ENCODE results near the gene FADS3. TPM values are rescaled to one million over a fixed set of nuclear protein-coding genes. Genes with fewer than 3 reads are reported as not detected.

The FADS3 gene
- total RNA-seq, 4 donors from 2014 or later: 12.7 to 24.7 (median 17.9) TPM

DNA sequence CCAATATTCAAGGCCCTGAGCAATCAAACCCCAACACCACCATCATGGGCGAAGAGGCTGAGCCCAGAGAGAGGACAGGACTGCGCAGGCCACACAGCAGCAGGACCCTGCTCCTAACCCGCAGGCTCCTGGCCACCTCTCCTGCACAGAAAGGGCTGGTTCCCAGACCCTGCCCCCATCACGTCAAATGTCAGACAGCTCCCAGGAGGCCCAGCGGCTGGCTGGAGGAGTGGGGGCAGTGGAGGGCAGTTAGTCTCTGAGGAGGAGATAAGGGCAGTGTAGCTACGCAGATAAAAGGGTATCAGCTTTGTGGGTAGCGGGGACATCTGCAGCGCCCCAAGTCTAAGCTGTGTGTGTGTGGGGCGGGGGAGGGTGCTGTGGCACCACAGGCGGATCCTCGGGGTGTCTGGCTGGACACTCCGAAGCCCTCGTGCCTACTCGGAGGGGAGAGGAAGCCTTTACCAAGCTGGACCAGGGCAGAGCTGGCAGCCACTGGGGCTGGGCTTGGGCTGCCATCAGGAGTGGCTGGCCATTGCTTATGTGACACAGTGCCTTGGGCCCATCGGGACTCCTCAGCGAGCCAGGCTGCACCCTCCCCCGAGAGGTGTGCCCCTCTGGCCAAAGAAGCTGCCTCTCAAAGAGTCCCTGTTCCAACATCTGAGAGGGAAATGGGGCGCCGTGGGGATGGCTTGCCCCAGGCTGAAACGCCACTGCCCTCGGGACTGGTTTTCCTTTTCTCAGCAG lies 21.5 kb downstream of the FADS3 start:
- H3K27me3 ChIP-seq: peaks cover 5% of the 10 kb centered on the region
- no peak overlapping the region for H3K4me3 ChIP-seq
- peaks cover 26% of the 10 kb centered on the region for H3K4me1 ChIP-seq
- H3K36me3 ChIP-seq: no peaks in the 10 kb centered on the region
- TF ChIP-seq, protein P1, sequence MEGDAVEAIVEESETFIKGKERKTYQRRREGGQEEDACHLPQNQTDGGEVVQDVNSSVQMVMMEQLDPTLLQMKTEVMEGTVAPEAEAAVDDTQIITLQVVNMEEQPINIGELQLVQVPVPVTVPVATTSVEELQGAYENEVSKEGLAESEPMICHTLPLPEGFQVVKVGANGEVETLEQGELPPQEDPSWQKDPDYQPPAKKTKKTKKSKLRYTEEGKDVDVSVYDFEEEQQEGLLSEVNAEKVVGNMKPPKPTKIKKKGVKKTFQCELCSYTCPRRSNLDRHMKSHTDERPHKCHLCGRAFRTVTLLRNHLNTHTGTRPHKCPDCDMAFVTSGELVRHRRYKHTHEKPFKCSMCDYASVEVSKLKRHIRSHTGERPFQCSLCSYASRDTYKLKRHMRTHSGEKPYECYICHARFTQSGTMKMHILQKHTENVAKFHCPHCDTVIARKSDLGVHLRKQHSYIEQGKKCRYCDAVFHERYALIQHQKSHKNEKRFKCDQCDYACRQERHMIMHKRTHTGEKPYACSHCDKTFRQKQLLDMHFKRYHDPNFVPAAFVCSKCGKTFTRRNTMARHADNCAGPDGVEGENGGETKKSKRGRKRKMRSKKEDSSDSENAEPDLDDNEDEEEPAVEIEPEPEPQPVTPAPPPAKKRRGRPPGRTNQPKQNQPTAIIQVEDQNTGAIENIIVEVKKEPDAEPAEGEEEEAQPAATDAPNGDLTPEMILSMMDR (IDR thresholded peaks at IDR 0.05): no peak
- TF ChIP-seq POLR2A (IDR thresholded peaks at IDR 0.05) (no peak), EP300 (IDR thresholded peaks at IDR 0.05) (no peak), POLR2AphosphoS5 (IDR thresholded peaks at IDR 0.05) (no peak)
- 89% methylated on average over 18 of the region's 21 CpGs for WGBS
- no peak overlapping the region for H3K27ac ChIP-seq
- no peaks in the 10 kb centered on the region for H3K9me3 ChIP-seq
- DNase-seq (ENCODE audit: low spot score in 2 of 2): no peak

DNA sequence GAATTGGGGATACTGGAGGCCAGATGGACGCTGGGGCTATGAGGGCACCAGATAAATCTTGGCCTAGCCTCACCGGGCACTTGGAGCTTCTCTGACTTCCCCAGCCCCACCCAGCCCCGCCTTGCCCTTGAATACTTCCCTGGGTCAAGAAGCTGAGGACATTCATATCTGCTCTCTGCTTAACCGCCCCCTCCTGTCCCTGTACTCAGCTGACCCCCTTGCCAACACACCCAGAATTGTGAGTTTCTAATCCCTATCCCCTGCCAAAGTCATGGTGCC lies 22.0 kb downstream of the FADS3 start:
- Histone ChIP-seq H3K36me3 (no peaks in the 10 kb centered on the region), H3K27ac (no peak overlapping the region), H3K27me3 (peaks cover 5% of the 10 kb centered on the region), H3K9me3 (no peaks in the 10 kb centered on the region), H3K4me1 (peaks cover 26% of the 10 kb centered on the region), H3K4me3 (no peak overlapping the region)
- 100% methylated on average over 1 of the region's 4 CpGs for WGBS
- DNase-seq (ENCODE audit: low spot score in 2 of 2): no peak
- TF ChIP-seq, protein P1 (IDR thresholded peaks at IDR 0.05): no peak
- no peak for TF ChIP-seq EP300 (IDR thresholded peaks at IDR 0.05)
- TF ChIP-seq POLR2A (IDR thresholded peaks at IDR 0.05): no peak
- TF ChIP-seq POLR2AphosphoS5 (IDR thresholded peaks at IDR 0.05): no peak

DNA sequence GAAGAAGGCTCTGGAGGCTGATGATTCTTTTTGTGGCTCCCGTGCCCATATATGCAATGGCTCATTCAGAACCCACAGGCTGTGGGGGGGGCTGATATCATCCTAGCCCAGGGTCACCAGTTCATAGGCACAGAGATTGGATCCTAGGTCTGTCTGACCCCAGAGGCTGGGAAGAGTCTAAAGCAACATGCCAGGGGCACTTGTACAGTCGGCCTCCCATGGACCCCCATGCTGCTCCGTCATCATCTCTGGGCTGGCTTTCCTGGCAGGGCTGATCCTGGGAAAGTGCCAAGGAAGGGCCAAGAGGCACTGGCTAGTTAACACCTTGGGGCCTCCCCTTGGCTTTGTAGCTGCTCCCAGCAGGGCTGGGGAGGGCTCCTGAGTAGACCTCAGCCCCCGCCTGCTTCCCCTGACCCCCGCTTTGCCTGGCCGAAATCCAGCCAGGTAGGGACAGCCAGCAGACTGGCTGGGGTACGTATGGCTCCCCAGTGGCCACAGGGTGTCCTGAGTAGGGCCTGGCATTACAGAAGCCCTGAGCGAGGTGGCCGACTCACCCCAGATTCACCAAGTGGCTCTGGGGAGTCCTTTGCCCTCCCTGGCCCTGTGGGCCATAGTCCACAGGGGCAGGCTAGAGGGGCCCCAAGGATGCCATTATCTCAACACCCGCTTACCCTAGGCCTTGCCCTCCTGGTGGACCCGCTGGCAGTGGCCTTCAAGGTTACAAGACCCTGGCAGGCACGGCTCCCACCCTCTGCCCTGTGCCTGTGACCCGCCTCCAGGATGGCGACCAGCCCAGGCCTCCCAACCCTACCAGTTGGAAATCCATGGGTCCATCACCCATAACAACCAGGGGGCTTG lies 22.5 kb downstream of the FADS3 start:
- H3K27me3 ChIP-seq: peaks cover 5% of the 10 kb centered on the region
- H3K27ac ChIP-seq: no peak overlapping the region
- 100% methylated on average over 1 of the region's 14 CpGs for WGBS
- H3K9me3 ChIP-seq: no peaks in the 10 kb centered on the region
- no peaks in the 10 kb centered on the region for H3K36me3 ChIP-seq
- TF ChIP-seq, protein P1 (IDR thresholded peaks at IDR 0.05): no peak
- no peak for TF ChIP-seq POLR2AphosphoS5 (IDR thresholded peaks at IDR 0.05)
- no peak for TF ChIP-seq POLR2A (IDR thresholded peaks at IDR 0.05)
- no peak for TF ChIP-seq EP300 (IDR thresholded peaks at IDR 0.05)
- H3K4me3 ChIP-seq: no peak overlapping the region
- H3K4me1 ChIP-seq: peaks cover 26% of the 10 kb centered on the region
- no peak for DNase-seq (ENCODE audit: low spot score in 2 of 2)

DNA sequence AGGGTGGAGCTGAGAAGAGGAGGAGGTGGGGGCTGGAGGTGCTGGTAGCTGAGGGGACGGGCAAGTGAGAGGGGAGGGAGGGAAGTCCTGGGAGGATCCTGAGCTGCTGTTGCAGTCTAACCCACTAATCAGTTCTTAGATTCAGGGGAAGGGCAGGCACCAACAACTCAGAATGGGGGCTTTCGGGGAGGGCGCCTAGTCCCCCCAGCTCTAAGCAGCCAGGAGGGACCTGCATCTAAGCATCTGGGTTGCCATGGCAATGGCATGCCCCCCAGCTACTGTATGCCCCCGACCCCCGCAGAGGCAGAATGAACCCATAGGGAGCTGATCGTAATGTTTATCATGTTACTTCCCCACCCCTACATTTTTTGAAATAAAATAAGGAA lies 24.4 kb downstream of the FADS3 start:
- Histone ChIP-seq H3K27me3 (peaks cover 4% of the 10 kb centered on the region), H3K4me1 (peaks cover 25% of the 10 kb centered on the region), H3K9me3 (no peaks in the 10 kb centered on the region), H3K4me3 (no peak overlapping the region), H3K27ac (no peak overlapping the region), H3K36me3 (peaks cover 5% of the 10 kb centered on the region)
- TF ChIP-seq POLR2A (IDR thresholded peaks at IDR 0.05) (no peak), POLR2AphosphoS5 (IDR thresholded peaks at IDR 0.05) (no peak), EP300 (IDR thresholded peaks at IDR 0.05) (no peak)
- TF ChIP-seq, protein P1 (IDR thresholded peaks at IDR 0.05): no peak
- WGBS: 85% methylated on average over 6 of the region's 6 CpGs
- DNase-seq (ENCODE audit: low spot score in 2 of 2): no peak

DNA sequence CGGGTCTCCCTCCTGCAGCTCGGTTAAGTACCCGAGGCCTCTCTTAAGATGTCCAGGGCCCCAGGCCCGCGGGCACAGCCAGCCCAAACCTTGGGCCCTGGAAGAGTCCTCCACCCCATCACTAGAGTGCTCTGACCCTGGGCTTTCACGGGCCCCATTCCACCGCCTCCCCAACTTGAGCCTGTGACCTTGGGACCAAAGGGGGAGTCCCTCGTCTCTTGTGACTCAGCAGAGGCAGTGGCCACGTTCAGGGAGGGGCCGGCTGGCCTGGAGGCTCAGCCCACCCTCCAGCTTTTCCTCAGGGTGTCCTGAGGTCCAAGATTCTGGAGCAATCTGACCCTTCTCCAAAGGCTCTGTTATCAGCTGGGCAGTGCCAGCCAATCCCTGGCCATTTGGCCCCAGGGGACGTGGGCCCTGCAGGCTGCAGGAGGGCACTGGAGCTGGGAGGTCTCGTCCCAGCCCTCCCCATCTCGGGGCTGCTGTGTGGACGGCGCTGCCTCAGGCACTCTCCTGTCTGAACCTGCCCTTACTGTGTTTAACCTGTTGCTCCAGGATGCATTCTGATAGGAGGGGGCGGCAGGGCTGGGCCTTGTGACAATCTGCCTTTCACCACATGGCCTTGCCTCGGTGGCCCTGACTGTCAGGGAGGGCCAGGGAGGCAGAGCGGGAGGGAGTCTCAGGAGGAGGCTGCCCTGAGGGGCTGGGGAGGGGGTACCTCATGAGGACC lies 25.0 kb downstream of the FADS3 start:
- TF ChIP-seq POLR2A (IDR thresholded peaks at IDR 0.05) (no peak), POLR2AphosphoS5 (IDR thresholded peaks at IDR 0.05) (no peak), EP300 (IDR thresholded peaks at IDR 0.05) (no peak)
- TF ChIP-seq, protein P1 (IDR thresholded peaks at IDR 0.05): no peak
- 73% methylated on average over 10 of the region's 18 CpGs for WGBS
- DNase-seq (ENCODE audit: low spot score in 2 of 2): no peak
- H3K27me3 ChIP-seq: no peaks in the 10 kb centered on the region
- H3K4me1 ChIP-seq: peaks cover 20% of the 10 kb centered on the region
- no peaks in the 10 kb centered on the region for H3K9me3 ChIP-seq
- peaks cover 5% of the 10 kb centered on the region for H3K36me3 ChIP-seq
- H3K27ac ChIP-seq: no peak overlapping the region
- no peak overlapping the region for H3K4me3 ChIP-seq
